ENCODE measurements around the gene A3GALT2.
A peak's percentile ranks its signal among the peaks of the same experiment; 100 is the strongest.

Gene A3GALT2

DNA sequence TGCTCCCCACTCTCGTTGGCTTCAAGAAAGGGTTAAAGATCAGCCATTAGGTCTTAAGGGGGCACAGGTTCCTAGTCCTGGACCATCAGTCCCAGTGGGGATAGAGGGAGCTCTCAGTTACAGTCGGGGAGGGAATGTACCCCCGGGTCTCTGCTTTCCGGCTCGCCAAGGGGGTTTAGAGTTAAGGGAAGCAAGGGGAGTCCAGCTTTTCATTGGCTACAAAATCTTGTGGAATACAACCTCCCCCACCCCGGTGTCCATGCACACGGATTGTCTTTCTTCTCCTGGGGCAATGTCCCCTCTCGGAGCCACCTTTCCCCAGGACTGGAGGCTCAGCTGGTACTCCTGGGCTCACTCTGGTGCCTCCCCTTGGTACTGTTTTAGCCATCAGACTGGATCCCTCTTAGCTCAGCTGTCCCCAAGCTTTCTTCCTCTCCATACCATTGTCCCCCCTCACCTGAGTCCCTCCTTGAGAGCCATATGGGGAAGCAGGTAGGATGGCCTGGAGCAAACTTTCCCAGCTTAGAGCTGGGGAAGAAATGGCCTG is at the start of gene A3GALT2:
Gene A3GALT2 (minus strand): TSS at position 480 of the 547 bp plus-strand sequence. CDS start 0 bp downstream, at position 480.
- DNase-seq (ENCODE audit: low spot score) = no peak

GRCh38 chr1:33370301-33370700 is 49.4 kb upstream of the A3GALT2 start:
- DNase-seq (ENCODE audit: low spot score) = peak; percentile 77

GRCh38 chr1:33369764-33370163 is 48.9 kb upstream of the A3GALT2 start:
- DNase-seq (ENCODE audit: low spot score) = no peak

- no peak for DNase-seq (ENCODE audit: low spot score)
Measured at GRCh38 chr1:33369081-33369480, 48.2 kb upstream of the A3GALT2 start.

DNA sequence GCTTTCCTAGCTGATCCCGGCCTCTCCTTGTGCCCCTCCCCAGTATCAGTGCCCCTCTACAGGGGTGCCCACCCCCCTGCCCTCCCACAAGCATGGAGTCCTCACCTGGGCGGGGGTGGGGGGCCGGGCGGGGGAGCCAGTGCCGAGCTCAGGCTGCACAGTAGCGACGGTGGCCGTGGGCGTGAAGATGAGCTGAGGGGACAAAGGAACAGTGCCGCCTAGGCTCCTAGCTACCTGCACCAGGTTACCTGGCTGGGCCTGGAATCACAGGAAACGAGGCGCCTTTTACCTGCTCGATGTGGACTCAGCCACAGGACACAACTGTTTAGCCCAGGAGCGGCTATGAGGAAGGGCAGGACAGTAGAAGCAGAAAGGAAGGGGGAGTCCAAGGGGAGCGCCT is 47.5 kb upstream of the A3GALT2 start:
- DNase-seq (ENCODE audit: low spot score) = no peak

GRCh38 chr1:33367485-33368405 is 46.8 kb upstream of the A3GALT2 start:
- DNase-seq (ENCODE audit: low spot score) = peak; percentile 87

GRCh38 chr1:33366762-33367484 is 46.0 kb upstream of the A3GALT2 start:
- no peak for DNase-seq (ENCODE audit: low spot score)

GRCh38 chr1:33365560-33365997 is 44.7 kb upstream of the A3GALT2 start:
- peak; percentile 79 for DNase-seq (ENCODE audit: low spot score)

DNA sequence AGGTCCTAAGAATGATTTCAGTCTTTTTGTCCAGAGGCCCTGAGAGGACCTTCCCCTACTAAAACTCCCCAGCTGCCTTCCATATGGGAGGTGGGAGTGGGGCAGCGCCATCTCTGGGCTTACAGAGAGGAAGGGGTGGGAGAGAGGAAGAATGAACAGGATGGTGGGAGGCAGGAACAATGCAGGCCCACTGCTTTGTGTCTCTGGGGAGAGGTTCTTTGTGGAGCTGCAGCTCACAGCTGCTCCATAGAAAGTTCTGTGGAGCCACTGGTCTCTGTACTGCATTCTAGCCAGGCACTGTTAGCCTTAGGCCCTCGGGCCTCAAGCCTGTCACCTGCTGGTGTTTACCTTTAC is 43.6 kb upstream of the A3GALT2 start:
- DNase-seq (ENCODE audit: low spot score) = no peak

DNA sequence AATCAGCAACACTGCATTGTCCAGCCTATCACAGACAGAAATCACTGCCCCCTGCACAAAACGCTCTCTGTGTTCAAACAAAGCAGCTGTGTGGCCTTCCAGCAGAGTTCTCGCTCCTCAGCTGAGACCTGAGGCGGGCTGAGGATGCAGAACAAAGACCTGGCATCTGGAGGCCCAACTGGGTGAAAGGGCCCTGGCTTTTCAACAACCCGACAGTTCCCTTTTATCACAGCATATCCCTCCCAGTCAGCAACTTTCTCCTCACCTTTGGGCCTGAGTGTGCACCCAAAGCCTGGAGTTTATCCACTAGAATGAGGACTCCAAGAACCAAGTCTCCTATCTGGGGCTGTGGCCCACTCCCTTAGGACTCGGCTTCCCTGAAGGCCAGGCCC is 42.6 kb upstream of the A3GALT2 start:
- DNase-seq (ENCODE audit: low spot score) = no peak

DNA sequence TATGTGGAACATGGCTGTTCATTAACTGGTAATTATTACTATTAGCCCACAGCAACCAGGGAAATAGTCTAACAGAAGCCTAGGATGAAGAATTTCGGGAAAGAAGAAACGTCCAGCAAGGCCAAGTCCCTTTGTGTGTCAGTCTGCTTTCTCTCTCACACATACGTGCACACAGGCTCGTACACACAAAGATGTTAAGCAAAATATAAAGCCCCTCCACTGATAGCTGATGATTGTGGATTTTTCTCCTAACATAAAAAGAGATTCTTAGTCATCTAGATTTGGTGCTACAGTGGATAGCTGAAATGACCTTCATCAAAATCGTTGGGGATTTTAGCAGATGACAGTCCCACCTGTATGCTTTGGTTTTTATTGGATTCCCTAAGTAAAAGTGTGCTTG is 42.1 kb upstream of the A3GALT2 start:
- DNase-seq (ENCODE audit: low spot score) = no peak

GRCh38 chr1:33361532-33362235 is 40.8 kb upstream of the A3GALT2 start:
- no peak for DNase-seq (ENCODE audit: low spot score)

- no peak for DNase-seq (ENCODE audit: low spot score)
Measured at GRCh38 chr1:33360367-33360766, 39.5 kb upstream of the A3GALT2 start.

DNA sequence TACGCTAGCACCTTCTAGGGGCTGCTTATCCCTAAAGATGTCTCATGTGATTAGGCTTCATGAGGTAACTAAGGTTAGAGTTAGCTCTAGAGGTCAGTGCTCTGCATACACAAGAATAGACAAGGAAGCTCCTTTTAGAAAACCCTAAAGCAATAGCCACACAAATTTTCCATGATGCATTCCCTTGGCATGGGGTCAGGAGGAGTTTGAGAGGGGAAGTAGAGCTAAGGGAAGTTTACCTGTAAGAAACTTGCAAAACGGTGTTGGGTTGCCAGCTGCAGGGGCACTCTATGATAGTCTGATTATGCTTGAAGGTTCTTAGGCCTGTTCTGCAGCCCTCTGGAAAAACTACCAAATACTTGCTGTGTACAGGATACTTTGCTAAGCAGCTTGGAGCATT is 39.0 kb upstream of the A3GALT2 start:
- DNase-seq (ENCODE audit: low spot score) = no peak

DNA sequence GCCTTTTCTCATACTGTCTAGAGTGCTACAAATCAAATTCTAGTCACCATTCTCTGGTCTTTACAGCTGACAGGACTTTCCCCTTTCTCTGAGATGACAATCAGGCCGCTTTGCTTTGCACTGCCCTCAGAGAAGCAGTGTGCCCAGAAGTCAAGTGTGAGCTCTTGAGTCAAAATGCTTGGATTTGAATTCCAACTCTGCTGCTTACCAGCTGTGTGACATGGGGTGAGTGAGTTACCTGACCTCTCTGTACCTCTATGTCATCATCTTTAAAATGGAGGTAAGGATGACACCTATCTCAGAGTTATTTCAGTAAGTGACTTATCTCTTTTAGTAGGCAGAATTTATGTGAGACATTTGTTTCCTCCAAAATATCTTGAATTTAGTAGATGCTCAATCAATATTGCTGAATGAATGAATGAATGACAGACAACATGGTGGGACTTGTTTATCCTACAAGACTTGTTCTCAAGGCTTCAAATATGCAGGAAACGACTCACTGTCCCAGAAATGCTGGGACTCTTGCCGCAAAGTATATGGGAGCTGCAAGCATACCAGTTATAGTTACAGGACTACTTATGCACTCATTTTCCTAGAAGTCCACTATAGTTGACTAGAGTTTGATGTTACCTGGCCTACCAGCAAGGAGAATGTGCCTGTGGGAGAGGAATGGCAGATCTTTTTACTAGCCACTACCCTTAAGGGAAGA is 38.1 kb upstream of the A3GALT2 start:
- DNase-seq (ENCODE audit: low spot score) = no peak

GRCh38 chr1:33358114-33358794 is 37.4 kb upstream of the A3GALT2 start:
- DNase-seq (ENCODE audit: low spot score) = no peak

GRCh38 chr1:33357099-33357498 is 36.2 kb upstream of the A3GALT2 start:
- no peak for DNase-seq (ENCODE audit: low spot score)

GRCh38 chr1:33354707-33355316 is 33.9 kb upstream of the A3GALT2 start:
- no peak for DNase-seq (ENCODE audit: low spot score)

- no peak for DNase-seq (ENCODE audit: low spot score)
Measured at GRCh38 chr1:33353531-33353930, 32.6 kb upstream of the A3GALT2 start.

DNA sequence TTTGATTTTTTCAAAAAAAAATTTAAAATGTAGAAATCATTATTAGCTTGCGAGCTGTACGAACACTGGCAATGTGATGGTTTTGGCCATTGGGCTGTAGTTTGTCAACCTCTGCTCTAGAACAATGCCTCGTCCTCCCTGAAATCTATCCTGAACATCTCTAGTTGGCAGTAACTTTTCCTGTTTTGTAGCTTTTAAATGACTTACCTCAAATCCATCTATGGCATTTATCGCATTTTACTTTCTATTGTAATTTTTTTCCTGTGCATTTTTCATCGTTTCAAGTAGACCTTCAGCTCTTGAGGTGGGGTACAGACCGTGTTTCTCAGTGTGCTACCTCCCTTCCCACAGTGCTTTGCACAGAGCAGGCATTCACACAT is 30.4 kb upstream of the A3GALT2 start:
- no peak for DNase-seq (ENCODE audit: low spot score)

Data from AG08395 (cell line).